A204.1 (cell line): Measurements from ENCODE around the gene AOAH.
"Not testable (repeated sequence)": the region's sequence is repeated elsewhere in the genome, so short reads cannot be mapped to it uniquely, and the experiment has no call there.

Source experiments
- FAIRE-seq: peaks from 2 replicates; lab custom pipeline; 2012; peaks lifted over from hg19 to GRCh38; lab: Jason Lieb, UNC

AOAH gene

GRCh38 chr7:36736090-36736898, 12.0 kb upstream of the AOAH start:
- no peak for FAIRE-seq

DNA sequence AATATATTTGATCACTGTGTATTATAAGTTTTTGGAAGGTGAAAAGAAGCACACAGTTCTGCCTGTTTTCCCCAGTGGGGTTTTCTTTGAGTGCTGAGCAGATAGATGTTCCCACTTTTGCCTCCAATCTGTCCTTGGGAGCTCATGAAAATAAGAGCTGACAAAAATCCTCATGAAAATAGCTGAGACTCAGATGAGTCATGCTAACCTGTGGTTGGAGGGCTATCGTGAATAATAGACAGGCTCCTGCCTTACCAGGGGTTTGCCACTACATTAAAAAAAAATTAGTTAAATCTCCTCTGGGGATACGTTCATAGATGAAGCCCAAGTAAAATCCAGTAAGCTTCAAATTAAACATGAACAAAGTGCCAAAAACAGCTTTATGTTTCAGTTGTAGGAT, 10.9 kb upstream of the AOAH start:
- FAIRE-seq: no peak

DNA sequence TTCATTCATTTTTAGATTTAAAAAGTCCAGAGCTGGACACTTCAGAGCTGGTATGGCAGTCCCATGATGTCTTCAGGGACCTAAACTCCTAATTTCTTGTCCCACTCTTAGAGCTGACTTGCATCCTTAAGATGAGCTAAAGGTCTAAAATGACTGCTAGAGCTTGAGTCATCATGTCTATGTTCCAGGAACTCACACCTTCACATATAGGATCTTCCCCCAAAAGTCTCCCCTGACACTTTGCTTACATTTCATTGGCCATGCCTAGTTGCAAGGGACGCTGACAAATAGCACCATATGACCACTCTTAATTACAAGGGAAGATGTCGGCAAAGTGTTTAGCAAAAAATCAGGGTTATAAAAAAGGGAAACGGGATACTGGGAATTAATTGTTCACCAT, 10.4 kb upstream of the AOAH start:
- FAIRE-seq: no peak

- FAIRE-seq: no peak
These were observed 9.1 kb upstream of the AOAH start for GRCh38 chr7:36733411-36733810.

GRCh38 chr7:36732806-36733205, 8.5 kb upstream of the AOAH start:
- FAIRE-seq: no peak

DNA sequence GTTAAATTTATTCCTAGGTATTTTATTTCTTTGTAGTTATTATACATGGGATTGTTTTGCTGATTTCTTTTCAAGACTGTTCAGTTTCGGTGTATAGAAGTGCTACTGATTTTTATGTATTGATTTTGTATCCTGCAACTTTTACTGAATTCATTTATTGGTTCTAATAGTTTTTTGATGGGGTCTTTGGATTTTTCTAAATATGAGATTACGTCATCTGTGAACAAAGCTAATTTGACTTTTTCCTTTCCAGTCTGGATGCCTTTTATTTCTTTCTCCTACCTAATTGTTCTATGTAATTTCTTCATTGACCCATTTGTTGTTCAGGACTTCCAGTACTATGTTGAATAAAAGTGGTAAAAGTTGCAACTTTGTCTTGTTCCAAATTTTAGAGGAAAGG, 5.8 kb upstream of the AOAH start:
- no peak for FAIRE-seq

- no peak for FAIRE-seq
These were observed 3.8 kb upstream of the AOAH start for GRCh38 chr7:36728143-36728542.

GRCh38 chr7:36726806-36727503, 2.7 kb upstream of the AOAH start:
- FAIRE-seq: no peak

GRCh38 chr7:36726311-36726710, 2.0 kb upstream of the AOAH start:
- no peak for FAIRE-seq

DNA sequence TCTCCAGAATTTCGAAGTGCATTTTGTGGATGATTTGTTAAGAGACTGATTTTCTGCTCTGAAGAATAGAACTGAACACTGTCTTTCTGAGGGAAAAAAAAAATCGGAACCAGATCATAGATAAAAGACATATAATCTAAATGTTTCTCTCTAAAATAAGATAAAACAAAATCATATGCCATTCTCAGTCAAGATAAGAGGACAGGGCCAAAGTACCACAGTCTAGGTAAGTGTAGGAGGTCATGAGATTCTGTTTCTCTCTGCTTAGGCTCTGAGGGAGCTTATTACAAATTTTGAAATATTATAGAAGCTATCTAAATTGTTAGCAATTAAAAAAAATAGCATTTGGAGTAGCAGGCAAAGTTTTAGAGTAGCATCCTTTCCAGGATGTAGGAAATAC, 702 bp upstream of the AOAH start:
- FAIRE-seq: no peak

- FAIRE-seq: no peak
These were observed 1.0 kb downstream of the AOAH start for GRCh38 chr7:36723291-36723690.

DNA sequence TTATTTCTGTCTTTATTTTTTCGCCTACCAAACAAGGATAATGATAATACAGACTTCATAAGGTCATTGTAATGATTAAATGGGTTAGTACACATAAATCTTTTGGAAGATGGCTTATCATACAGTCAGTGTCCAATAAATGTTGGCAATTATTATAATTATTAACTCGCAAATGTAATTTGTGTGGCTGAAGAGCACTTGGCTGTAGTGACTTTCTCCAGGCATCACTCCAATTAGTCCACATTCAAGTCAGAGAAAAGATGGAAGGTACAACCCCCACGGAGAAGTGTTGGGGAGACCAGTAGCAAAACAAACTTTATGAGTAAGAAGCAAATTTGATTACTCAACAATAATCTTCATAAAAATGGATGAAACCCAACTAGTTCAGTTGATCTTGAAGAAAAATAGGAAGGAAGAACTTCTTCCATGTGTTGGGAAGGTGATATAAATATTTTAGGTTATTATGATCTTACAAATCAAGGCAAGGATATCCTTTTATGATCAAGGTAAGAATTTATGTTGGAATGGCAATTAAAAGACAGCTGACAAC, 5.1 kb downstream of the AOAH start:
- FAIRE-seq: no peak

GRCh38 chr7:36717586-36717985, 6.7 kb downstream of the AOAH start:
- no peak for FAIRE-seq

- FAIRE-seq: not testable (repeated sequence)
These were observed 7.5 kb downstream of the AOAH start for GRCh38 chr7:36716802-36717201.

- FAIRE-seq: no peak
These were observed 12.3 kb downstream of the AOAH start for GRCh38 chr7:36712015-36712414.

- FAIRE-seq: no peak
These were observed 13.0 kb downstream of the AOAH start for GRCh38 chr7:36711256-36711655.

DNA sequence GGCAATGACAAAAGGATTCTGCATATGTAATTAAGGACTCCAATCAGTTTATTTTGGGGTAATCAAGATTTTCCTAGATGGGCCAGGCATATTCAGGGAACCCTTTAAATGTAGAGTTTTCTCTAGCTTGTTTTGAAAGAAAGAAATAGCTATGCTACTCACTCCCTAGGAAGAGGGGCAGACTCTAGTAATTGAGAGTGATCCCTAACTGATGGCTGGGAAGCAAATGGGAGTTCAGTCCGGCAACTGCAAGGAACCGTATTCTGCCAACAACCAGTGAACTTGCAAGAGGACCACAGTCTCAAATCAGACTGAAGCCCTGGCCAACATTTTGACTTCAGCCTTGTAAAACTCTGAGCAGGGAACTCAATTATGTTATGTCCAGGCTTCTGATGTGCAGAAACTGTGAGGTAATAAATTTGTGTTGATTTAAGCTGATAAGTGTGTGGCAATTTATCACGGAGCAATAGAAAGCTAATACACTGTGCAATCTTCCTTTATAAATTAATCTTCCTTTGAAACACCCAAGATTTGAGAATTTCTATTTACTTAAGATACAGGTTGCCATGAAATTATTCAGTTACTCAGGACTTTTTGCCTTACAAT, 14.0 kb downstream of the AOAH start:
- no peak for FAIRE-seq

DNA sequence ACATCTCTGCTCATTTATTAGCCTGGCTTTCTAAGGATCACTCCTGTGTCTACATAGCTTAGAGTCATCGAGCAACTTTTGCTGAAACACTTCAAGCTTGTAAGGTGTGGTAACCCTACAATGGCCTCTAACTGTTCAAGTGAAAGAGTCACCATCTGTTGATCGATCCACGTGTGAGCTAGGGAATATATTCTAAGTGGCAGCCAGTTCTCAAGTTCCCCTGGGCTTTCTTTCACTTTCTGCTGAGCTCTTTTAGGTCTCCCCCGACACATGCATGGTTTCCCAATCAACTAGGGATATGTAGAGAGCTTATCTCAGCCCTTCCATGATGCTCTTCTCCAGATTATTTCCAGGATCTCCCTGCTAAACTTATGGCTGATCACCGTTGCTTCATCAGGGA, 15.5 kb downstream of the AOAH start:
- no peak for FAIRE-seq

GRCh38 chr7:36707898-36708297, 16.4 kb downstream of the AOAH start:
- FAIRE-seq: no peak

- FAIRE-seq: no peak
These were observed 16.8 kb downstream of the AOAH start for GRCh38 chr7:36707465-36707864.

GRCh38 chr7:36703860-36704259, 20.4 kb downstream of the AOAH start:
- FAIRE-seq: not testable (repeated sequence)

GRCh38 chr7:36692456-36692855, 31.8 kb downstream of the AOAH start:
- FAIRE-seq: no peak

DNA sequence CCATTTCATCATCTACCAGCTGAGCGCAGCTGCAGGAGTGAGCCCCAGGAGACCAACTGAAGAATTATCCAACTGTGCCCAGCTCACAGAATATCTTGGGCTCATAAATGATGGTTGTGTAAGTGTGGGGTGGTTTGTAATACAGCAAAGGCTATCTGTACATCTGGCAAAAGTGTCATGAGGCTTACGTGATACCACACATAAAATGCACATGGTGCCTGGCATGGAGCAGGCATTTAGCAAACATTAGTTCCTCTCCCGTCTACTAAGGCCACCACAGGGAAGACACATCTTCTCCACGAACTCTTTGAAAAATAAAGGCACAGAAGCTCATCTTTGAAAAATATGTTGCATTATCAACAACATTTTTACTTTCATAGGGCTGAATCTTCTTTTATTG, 32.3 kb downstream of the AOAH start:
- FAIRE-seq: no peak
